Measurements from ENCODE around the gene CD93.
A peak's percentile ranks its signal among the peaks of the same experiment; 100 is the strongest.

CD93 gene

DNA sequence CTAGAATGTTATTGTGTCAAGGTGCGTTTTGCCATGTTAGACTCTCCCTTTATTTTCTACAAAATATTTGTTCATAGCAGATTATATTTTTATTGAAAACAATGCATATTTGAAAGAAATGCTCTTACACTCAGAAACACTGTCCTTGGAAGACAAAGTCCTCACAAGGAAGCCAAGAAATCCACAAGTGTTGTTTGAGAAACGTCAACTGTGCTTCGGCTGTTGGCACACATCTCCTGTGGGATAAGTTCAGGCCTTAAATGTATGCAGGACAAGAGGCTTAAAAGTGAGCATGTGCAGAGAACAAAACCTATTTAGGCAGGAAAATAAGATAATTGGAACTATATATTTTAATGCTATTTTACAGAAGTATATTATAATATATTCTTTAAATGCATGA, 27.1 kb downstream of the CD93 start:
- no peak for DNase-seq

DNA sequence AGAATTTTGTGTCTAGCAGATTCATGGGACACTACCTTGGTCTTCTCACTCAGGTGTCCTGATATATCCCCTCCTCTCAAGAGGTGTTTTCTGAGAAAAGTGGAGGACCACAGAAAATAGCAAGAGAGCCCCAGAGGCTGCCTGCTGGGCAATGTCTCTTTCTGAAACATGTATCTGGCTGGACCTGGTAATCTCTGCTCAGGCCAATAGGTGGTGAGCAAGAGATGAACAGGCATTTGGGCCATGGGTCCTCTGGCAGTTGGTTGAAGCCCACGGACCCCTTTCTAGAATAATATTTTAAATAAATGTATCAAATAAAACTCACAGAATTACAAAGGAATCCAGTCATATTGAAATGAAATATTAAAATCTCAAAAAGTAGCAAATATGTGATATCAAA, 27.9 kb downstream of the CD93 start:
- no peak for DNase-seq

DNA sequence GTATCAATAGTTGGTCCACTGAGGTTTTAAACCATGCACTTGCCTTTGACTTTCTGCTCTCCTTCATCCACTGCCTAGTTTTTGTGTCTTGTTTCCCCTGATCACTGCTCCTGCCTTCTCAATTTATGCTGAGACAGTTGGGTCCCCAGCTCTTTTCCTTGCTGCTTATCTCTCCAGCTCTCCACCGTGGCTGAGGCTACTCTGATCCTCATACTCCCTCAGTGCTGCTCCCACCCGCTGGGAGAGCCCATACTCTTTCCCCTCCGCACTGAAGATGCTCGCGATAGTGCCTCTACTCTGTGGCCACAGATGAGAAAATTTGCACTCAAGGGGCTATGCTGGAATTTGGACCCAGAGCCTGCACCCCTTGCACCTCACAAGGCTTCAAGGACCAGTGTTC, 33.2 kb downstream of the CD93 start:
- no peak for DNase-seq

DNA sequence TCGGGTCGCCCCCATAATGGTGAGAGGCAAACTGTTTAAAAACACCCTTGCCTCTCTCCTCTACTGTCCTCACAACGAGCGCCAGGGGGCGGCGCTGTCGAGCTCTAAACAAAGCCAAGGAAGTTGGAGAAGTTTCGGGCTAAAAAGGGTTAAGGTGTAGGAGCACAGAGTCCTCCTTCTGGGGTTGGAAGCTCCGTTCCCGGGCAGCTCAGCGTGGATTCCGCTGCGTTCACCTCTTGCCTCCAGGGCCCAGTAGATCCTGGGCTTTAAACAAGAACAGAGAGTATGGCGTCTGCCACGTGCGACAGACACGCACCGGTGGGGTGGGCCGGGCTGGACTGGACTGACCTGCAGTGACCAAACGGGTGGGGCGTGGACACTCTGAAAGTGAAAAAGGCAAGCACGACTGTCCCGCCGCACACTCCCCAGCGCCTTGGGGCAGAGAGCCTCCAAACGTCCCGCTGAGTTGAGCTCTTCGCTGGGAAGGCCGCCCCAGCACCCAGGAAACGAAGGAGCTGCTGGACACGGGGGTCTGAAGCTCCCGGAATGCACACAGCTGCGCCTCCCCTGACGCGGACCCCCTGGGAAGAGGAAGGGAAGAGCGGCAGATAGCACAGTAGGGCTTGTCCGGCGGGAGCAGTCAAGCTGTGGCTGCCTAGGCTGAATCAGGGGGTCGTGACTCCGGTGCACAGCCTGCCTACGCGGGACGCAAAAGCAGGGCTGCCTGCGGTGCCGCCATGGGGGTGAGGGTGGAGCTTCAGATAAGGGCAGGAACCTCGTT, 35.1 kb downstream of the CD93 start:
- DNase-seq = no peak

DNA sequence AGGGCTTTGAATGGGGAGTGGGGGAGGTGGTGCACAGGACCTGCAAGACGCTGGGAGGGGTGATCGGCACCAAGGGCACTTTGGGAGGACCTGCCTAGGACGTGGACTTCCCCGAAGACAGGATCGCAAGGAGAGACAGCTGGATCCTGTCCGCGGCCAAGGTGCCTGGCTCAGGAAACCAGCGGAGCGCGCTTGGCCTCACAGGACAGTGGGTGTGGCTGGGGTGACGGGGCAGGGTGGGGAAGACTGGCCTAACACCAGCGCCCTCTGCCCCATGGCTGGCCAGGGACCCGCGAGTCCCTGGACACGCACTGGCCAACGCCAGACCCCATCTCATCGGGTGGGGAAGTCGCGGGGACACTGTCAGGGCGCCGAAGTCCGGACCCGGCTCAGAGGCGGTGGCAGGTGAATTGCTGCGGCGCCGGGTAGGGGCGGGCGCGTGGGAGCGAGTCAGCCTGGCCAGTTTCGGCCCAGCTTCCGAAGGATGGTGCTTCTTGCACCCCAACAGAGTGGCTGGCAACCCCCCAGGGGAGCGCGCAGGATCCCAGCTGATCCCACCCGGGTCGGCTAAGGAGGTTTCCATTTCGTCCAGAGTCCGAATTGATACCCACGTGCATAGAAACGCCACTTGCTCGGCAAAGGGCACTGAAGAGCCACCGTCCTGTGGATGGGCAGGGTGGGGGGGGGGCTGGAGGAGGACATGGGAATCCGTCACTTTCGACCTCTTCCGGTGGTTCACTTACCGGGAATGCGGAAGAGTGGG, 35.9 kb downstream of the CD93 start:
- DNase-seq = no peak

DNA sequence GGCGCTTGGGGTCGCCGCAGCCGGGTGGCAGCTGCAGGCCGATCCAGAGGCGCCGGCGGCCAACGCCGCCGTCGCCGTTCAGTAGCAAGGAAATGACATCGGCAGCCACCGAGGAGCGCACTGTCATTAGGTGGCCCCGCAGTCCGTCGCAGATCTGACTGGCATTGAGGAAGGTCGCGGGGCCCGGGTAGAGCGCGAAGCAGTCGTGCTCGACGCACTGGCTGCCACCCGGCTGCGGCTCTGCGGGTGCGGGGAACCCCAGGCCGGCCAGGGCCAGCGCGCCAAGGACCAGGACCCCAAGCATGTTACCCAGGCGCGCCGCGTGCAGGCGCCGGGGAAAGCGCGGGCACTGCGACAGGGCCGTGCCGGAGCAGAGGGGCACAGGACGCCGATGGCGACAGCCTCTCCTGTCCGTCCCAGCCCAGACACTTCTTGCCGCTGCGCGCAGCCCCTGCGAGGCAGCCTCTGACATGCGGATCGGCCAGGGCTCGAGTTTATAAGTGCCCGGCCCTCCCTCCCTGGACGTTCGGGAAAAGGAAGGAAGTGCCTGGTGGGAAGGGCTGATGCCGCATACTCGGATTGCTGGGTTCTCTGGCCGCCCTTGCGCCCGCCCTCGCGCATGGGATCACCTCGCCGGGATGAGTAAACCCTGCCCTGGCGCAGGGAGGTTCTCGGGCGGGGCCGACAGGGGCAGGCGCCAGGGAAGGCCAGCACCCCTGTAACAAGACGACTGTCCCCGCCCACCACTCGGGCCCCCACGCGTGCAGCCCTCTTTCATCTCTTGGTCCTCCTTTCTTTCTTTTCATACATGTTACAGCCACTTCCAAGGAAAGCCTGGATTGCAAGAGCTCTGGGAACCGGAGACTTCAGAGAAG, 36.7 kb downstream of the CD93 start, which contains the start of gene THBD:
THBD (minus strand) TSS at position 472 of the 875 bp plus-strand sequence; CDS start at position 304, 168 bp downstream.
- peak; percentile 37 for DNase-seq

DNA sequence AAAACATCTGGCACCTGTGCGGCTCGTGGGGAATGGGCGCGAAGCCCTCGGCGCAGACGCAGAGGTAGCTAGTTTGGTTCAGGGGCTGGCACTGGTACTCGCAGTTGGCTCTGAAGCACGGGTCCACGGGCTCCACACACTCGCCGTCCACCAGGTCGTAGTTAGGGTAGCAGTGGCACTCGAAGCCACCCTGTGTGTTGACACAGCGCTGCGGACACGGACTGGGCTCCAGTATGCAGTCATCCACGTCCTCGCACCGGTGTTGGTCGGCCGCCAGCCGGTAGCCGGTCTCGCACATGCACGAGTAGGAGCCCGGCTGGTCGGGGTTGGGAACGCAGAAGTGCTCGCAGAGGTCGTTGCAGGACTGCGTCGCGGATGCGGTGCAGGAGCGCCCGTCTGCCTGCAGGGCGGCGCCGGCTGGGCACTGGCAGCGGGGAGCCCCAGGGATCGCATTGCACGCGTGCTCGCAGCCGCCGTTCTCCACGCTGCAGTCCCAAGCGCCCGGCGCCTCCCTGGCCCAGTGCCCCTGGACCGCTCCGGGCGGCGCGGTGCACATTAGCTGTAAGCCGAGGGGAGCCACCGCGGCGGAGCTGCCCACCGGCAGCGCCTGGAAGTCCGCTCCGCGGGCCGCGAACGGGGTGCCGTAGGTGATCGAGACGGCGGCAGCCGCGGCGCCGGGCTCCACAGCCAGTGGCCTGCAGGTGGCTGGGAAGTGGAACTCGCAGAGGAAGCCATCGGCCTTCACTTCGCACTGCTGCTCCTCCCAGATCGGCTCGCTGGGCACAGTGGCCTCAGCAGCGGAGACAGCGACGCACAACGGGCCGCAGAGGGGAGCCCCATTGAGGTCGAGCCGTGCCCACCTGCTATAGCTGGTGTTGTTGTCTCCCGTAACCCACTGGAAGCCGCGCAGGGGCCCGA, 37.6 kb downstream of the CD93 start:
- peak; percentile 68 for DNase-seq

DNA sequence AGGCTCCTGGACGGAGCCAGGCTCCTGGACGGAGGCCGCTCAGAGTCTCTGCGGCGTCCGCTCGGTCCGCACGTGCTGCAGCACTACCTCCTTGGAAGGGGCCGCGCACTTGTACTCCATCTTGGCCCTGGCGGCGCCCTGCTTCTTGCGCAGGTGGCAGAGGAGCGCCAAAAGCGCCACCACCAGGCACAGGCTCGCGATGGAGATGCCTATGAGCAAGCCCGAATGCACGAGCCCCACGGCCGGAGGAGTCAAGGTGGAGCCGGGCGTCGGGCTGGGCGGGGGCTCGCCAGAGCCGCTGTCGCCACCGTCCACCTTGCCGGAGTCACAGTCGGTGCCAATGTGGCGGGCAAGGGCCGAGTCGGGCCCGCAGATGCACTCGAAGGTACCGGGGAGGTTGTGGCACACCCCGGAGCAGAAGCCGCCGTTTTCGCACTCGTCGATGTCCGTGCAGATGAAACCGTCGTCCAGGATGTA, 38.3 kb downstream of the CD93 start:
- peak; percentile 47 for DNase-seq

DNA sequence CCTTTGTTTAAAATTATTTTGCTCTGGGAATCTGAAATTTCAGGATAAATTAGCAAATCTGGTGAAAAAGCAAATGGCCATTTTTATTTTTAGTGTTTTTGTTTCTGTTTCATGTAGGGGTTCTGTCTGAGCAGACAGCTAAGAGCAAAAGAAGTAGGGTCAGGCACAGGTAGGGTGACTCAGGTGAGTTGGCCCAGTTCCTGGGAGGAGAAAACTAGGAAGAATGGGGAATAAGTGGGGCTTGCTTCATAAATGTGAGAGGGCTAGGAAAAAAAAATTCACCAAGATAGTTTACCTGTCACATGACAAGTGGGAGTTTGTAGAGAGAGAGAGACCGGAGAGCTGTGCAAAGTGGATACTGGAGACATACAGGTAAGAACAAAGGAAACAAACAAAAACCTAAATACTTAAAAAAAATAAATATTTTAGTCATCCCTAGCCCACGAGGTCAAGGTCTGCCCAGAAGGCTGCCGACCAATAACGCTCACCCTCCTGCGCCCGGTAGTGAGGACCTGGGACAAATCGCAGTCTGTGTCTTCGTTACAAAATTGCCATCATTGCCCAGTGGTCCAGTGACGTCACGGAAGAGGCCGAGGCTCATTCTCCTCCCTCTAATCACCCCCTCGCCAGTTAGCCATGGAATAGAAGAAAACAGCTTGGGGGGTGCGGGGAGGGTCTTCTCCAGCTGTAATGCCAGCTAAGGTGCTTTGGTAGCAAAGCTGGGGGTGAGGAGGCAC, 39.0 kb downstream of the CD93 start:
- DNase-seq = no peak

DNA sequence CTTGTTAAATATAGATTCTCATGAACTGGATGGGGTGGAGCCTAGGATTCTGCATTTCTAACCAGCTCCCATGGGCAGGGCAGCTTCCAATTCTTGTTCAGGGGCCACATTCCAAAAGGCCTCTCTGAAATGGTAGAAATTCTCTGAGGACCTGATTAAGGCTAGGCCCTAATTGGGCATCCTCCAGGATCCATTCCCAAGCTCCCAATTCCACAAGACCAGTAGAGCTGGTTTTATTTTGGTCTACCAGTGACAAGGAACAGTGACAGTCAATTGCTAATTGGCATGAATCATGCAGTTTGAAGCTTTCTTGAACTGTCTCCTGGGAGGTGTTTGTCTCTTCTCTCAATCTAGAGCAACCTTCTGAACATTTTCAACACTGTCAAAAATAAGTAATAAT, 39.7 kb downstream of the CD93 start:
- DNase-seq = no peak

DNA sequence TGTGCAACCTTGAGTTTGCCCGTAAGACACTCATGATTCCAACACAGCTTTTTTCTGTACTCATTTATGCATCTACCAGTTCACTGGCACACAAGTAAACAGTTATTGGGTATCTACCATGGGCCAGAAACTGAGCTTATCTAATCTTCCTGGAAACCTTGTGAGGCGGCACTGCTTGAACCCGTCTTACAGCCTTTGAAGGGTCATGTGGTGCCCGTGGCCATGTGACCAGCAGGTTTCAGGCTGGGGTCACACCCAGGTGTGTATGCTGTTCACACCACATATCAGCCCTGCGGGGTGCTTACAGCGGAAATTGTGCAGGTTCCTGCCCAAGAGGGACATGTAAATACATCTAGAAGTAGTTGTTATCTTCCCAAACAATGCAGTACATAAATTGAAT, 42.7 kb downstream of the CD93 start:
- DNase-seq = no peak

DNA sequence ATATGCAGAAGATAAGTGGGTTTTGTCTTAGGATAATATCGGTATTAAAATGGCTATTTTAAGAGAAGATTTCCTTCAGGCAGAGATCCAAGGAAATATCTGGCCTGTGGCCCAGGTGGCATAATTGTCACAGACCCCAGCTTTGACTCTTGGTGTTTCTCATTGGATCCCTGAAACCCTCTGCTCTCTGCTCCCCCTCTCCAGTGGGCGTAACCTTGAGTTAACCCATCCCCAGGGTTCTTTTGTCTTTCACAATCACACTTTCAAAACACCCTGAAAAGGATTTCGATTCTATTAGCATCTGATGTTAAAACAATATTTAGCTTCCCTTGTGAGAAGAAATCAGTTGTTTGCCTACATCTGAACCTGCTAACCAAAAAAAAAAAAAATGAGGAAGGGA, 43.9 kb downstream of the CD93 start:
- no peak for DNase-seq

DNA sequence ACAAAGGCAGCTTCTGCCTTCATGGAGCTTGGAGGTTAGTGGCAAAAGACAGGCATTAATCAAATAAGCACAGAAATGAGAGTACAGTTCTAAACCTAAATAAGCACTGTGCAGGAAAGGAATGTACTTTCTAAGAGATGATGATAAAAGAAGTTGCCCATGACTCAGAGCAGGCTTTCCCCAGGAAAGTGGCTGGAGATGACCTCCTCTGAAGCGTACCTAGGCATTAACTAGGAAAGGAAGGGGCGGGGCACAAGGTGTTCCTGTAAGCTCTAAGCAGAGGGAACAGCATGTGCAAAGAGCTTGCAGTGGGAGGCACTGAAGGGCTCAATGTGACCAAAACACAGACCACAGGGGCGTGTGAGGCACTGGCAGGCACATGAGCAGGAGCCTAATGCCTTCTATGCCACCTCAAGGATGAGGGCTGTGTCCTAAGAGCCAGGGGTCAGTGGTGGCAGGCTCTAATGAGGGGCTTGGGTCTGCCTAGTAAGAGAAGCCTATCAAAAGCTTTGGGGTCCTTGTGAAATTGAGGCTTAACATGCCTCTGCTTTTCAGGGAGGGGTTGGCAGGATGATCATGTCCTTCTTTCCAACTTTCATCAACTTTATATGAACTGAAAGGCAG, 46.1 kb downstream of the CD93 start:
- DNase-seq = no peak

DNA sequence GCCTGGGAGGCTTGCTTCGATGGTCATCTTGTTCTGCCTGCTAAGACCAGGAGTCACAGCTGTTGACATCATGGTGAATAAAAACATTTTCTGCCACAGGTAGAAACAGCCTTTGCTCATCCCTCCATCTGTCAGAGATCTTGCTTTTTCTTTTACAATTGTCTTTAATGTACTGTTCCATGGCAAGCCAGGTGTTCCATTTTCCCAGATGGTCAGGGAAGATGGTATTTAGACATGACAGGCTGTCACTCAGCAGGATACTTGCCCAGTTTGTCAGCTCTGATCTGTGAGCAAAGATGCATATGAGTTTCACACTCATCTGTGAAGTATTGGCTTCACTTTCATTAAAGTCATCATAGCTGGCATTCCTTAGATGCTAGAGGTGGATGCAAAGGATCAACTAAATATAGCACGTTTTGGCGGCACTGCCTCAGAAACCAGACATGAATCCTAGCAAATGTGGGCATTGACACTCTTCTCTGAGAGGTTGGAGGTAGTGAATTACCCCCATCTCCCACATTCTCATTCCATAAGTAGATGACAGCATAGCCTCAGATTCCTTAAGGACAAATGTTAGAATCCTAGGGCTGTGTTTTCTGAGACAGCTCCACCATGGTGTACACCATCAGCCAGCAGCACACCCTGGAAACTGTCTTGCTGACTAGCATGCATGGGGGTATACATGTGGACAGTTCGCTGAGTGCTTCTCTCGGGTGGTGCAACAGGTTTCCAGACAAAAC, 46.8 kb downstream of the CD93 start:
- DNase-seq = no peak

DNA sequence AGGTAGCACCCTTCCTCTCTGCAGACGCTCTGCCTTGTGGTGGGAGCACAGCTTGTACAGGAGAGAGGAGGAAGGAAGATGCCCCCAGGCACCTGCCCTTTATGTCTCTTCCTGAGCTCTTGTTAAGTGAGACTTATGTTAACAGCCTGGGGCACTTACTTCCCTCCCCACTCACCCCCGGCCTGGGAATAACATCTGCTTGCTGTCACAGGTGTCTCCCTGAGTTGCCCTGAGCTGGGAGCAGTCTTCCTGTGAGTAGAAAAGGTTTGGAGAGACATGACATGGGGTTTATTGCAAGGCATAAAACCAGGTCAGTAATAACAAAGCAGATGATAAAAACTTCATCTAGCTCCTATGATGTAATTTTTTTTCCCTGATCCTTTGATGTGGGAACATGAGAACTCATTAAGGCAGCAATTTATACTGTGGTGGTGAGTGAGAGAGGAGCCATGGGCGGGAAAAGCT, 49.1 kb downstream of the CD93 start:
- DNase-seq = peak; percentile 24

DNA sequence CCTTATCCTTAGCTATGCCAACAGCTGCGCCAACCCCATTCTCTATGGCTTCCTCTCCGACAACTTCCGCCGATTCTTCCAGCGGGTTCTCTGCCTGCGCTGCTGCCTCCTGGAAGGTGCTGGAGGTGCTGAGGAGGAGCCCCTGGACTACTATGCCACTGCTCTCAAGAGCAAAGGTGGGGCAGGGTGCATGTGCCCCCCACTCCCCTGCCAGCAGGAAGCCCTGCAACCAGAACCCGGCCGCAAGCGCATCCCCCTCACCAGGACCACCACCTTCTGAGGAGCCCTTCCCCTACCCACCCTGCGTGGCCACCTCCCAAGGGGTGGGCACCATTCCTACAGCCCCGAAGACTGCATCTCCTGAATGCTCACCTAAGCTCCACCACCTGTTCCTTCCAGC, 49.8 kb downstream of the CD93 start:
- no peak for DNase-seq

DNA sequence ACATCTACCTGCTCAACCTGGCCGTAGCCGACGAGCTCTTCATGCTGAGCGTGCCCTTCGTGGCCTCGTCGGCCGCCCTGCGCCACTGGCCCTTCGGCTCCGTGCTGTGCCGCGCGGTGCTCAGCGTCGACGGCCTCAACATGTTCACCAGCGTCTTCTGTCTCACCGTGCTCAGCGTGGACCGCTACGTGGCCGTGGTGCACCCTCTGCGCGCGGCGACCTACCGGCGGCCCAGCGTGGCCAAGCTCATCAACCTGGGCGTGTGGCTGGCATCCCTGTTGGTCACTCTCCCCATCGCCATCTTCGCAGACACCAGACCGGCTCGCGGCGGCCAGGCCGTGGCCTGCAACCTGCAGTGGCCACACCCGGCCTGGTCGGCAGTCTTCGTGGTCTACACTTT, 50.4 kb downstream of the CD93 start:
- no peak for DNase-seq

DNA sequence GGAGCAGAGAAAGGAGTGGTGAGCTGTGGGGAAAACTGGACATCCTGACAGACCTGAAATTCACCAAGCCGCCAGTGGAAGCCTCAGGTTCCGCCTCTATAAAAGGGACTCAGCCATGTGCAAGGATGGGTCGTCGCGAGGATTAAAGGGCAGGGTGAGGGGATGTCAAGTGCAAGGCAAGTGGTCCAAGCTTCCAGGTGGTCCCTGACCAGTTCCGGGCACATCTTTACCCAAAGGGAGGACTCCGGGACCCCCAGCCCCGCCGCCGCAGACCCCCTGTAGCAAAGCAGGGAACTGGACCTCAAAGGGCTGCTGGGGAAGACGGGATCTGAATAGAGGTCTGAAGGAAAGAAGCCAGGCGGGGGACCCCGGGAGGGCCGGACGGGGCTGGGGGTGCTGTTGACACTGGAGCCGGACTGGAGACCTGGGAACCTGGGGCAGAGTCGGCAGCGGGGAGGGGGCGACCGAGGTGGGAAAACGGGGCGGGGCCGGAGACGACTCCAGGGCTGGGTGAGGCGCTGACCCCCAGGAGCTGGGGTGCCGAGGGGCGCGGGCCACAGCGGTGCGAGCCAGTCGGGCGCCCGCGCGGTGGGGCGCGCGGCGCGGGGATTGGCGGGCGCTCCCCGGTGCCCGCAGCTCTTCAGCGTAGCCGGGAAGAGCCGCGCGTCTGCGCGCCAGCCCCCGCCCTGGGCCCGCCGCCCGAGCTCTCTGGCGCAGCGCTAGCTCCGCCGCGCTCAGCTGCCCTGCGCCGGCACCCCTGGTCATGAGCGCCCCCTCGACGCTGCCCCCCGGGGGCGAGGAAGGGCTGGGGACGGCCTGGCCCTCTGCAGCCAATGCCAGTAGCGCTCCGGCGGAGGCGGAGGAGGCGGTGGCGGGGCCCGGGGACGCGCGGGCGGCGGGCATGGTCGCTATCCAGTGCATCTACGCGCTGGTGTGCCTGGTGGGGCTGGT, 51.1 kb downstream of the CD93 start, which contains the start of gene SSTR4:
SSTR4 (plus strand) TSS at position 592 of the 951 bp plus-strand sequence; CDS start at position 764, 172 bp downstream.
- DNase-seq = no peak

DNA sequence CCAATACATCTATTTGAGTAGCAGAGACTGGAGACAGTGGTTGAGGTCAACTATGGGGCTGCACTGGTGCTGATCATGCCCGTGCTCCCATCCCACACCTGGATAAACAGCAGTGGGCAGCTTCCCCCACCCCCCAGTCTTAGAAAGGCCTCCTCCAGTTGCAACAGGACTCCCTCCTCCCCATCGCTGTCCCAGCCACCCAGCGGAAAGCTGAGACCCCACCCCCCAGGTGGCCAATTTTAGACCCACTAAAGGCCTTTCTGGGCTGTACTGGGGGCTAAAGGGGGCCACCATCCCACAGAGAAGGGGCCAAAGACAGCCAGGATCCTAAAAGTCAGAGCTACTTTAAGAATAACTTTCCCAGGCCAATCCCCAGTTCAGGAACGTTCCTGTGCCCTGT, 52.2 kb downstream of the CD93 start:
- no peak for DNase-seq

Measured in NCI-H345 (cell line).